Measurements from ENCODE around the gene HSP90AB1.

DNA sequence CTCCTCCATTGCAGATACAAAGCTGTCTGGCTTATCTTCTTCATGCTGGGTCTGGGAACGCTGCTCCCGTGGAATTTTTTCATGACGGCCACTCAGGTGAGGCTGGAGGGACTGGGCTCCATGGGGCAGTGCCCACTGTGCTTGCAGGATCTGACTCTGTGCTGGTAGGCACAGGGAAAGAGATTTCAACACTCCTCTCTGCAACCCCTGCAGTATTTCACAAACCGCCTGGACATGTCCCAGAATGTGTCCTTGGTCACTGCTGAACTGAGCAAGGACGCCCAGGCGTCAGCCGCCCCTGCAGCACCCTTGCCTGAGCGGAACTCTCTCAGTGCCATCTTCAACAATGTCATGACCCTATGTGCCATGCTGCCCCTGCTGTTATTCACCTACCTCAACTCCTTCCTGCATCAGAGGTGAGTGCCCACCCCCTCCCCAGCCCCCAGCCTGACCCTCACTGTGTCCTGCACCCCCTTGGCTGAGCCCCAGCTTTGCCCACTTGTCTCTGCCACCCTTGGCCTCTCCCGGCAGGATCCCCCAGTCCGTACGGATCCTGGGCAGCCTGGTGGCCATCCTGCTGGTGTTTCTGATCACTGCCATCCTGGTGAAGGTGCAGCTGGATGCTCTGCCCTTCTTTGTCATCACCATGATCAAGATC, 17.4 kb upstream of the HSP90AB1 start:
- no peak for TF ChIP-seq RAD21 (IDR thresholded peaks at IDR 0.05; ENCODE audit: low read length)
- no peak for TF ChIP-seq RFX5 (IDR thresholded peaks at IDR 0.05; ENCODE audit: low read length)
- TF ChIP-seq, protein P1, sequence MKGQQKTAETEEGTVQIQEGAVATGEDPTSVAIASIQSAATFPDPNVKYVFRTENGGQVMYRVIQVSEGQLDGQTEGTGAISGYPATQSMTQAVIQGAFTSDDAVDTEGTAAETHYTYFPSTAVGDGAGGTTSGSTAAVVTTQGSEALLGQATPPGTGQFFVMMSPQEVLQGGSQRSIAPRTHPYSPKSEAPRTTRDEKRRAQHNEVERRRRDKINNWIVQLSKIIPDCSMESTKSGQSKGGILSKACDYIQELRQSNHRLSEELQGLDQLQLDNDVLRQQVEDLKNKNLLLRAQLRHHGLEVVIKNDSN (IDR thresholded peaks at IDR 0.05; ENCODE audit: borderline replicate concordance, low read depth) = no peak
- TF ChIP-seq EZH2phosphoT487 (IDR thresholded peaks at IDR 0.05; ENCODE audit: borderline replicate concordance, low read depth) = no peak
- no peak for TF ChIP-seq GATA2 (CRISPR knock-in tag; IDR thresholded peaks at IDR 0.05)
- TF ChIP-seq, protein P2, sequence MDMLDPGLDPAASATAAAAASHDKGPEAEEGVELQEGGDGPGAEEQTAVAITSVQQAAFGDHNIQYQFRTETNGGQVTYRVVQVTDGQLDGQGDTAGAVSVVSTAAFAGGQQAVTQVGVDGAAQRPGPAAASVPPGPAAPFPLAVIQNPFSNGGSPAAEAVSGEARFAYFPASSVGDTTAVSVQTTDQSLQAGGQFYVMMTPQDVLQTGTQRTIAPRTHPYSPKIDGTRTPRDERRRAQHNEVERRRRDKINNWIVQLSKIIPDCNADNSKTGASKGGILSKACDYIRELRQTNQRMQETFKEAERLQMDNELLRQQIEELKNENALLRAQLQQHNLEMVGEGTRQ (IDR thresholded peaks at IDR 0.05; ENCODE audit: borderline replicate concordance, low read depth, low read length) = no peak
- TF ChIP-seq RXRA (IDR thresholded peaks at IDR 0.05; ENCODE audit: borderline replicate concordance, low read depth) = no peak
- TF ChIP-seq, protein P3, sequence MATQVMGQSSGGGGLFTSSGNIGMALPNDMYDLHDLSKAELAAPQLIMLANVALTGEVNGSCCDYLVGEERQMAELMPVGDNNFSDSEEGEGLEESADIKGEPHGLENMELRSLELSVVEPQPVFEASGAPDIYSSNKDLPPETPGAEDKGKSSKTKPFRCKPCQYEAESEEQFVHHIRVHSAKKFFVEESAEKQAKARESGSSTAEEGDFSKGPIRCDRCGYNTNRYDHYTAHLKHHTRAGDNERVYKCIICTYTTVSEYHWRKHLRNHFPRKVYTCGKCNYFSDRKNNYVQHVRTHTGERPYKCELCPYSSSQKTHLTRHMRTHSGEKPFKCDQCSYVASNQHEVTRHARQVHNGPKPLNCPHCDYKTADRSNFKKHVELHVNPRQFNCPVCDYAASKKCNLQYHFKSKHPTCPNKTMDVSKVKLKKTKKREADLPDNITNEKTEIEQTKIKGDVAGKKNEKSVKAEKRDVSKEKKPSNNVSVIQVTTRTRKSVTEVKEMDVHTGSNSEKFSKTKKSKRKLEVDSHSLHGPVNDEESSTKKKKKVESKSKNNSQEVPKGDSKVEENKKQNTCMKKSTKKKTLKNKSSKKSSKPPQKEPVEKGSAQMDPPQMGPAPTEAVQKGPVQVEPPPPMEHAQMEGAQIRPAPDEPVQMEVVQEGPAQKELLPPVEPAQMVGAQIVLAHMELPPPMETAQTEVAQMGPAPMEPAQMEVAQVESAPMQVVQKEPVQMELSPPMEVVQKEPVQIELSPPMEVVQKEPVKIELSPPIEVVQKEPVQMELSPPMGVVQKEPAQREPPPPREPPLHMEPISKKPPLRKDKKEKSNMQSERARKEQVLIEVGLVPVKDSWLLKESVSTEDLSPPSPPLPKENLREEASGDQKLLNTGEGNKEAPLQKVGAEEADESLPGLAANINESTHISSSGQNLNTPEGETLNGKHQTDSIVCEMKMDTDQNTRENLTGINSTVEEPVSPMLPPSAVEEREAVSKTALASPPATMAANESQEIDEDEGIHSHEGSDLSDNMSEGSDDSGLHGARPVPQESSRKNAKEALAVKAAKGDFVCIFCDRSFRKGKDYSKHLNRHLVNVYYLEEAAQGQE (IDR thresholded peaks at IDR 0.05; ENCODE audit: low read depth, low read length) = no peak

Measured in SK-N-SH (cell line).